Nephron (organoid): ENCODE data around the gene CTNND2.

Experiments used
- H3K27ac Mint-ChIP-seq, 3 experiments: 2 replicates each; pipeline ENCODE4 v1.8.0; 2020; ENCODE audit warnings: mixed read lengths in 3 of 3, mild to moderate bottlenecking in 2 of 3, moderate library complexity in 1 of 3
- H3K27me3 Mint-ChIP-seq: 2 replicates; pipeline ENCODE4 v1.8.0; 2021; ENCODE audit warnings: low read depth, mild to moderate bottlenecking, moderate library complexity, mixed read lengths
- H3K36me3 Mint-ChIP-seq: 2 replicates; pipeline ENCODE4 v1.8.0; 2020; ENCODE audit warnings: low read depth, mixed read lengths
- H3K4me1 Mint-ChIP-seq: 2 replicates; pipeline ENCODE4 v1.8.0; 2020; ENCODE audit warnings: mixed read lengths
- H3K4me3 Mint-ChIP-seq, 3 experiments: 2 replicates each; pipeline ENCODE4 v1.8.0; 2020; ENCODE audit warnings: mild to moderate bottlenecking in 3 of 3, mixed read lengths in 3 of 3, moderate library complexity in 2 of 3
- H3K9me3 Mint-ChIP-seq: 2 replicates; pipeline ENCODE4 v1.8.0; 2020; ENCODE audit warnings: mixed read lengths
- TF ChIP-seq, protein P1 (sequence below), 3 experiments: fragments of 200-600 bp; sonication (generic); IDR thresholded peaks; one replicate each; pipeline ENCODE4 v1.5.0; 2021; ENCODE audit warnings: antibody characterized with exemption in 3 of 3; ENCODE audit not compliant: unreplicated experiment in 3 of 3

The CTNND2 gene

GRCh38 chr5:11563822-11564221 lies 340.4 kb downstream of the CTNND2 start:
- TF ChIP-seq, protein P1, sequence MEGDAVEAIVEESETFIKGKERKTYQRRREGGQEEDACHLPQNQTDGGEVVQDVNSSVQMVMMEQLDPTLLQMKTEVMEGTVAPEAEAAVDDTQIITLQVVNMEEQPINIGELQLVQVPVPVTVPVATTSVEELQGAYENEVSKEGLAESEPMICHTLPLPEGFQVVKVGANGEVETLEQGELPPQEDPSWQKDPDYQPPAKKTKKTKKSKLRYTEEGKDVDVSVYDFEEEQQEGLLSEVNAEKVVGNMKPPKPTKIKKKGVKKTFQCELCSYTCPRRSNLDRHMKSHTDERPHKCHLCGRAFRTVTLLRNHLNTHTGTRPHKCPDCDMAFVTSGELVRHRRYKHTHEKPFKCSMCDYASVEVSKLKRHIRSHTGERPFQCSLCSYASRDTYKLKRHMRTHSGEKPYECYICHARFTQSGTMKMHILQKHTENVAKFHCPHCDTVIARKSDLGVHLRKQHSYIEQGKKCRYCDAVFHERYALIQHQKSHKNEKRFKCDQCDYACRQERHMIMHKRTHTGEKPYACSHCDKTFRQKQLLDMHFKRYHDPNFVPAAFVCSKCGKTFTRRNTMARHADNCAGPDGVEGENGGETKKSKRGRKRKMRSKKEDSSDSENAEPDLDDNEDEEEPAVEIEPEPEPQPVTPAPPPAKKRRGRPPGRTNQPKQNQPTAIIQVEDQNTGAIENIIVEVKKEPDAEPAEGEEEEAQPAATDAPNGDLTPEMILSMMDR (IDR thresholded peaks at IDR 0.05; ENCODE audit: unreplicated experiment in 3 of 3): no peak
- Mint-ChIP-seq H3K36me3 (no peaks in the 10 kb centered on the region), H3K4me1 (no peaks in the 10 kb centered on the region), H3K4me3 (no peak overlapping the region), H3K9me3 (no peaks in the 10 kb centered on the region), H3K27ac (no peak overlapping the region), H3K27me3 (no peaks in the 10 kb centered on the region)

DNA sequence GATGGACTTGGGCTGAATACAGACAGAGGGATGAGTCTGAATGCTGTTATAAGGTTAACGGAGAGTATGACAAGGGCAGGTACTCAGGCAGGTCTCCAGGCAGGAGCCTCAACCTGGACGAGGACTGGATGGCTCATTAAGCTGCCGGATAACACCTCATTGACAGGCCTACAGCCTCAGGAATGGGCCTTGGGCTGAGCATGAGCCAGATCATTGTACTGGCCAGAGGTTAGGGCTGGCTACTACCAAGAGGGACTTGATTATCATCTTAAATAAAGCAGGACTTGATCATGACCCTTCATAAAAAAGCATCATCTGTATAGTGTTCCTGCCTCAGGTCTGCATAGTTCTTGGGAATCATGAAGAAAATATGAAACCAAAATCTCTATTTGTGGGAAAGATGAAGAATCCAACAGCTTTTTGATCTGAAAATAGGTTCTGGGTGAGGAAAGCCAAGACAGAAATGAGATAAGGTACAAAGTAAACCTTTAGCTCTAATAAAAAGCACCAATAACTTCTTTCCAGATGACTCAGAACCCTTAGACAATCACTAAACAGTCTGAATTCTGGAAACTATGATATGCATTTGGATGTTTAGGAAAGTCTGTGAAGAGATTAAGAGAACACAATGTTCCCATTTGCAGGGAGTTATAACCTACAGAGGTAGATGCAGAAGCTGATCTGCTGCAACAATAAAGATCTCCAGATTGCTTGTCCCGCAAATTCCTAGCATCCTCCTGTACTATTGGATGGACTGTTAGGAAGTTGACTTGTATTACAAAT lies 343.1 kb downstream of the CTNND2 start:
- H3K36me3 Mint-ChIP-seq: no peaks in the 10 kb centered on the region
- H3K4me3 Mint-ChIP-seq: no peak overlapping the region
- no peaks in the 10 kb centered on the region for H3K27me3 Mint-ChIP-seq
- no peak overlapping the region for H3K27ac Mint-ChIP-seq
- TF ChIP-seq, protein P1 (IDR thresholded peaks at IDR 0.05; ENCODE audit: unreplicated experiment in 3 of 3): no peak
- no peaks in the 10 kb centered on the region for H3K9me3 Mint-ChIP-seq
- H3K4me1 Mint-ChIP-seq: no peaks in the 10 kb centered on the region

DNA sequence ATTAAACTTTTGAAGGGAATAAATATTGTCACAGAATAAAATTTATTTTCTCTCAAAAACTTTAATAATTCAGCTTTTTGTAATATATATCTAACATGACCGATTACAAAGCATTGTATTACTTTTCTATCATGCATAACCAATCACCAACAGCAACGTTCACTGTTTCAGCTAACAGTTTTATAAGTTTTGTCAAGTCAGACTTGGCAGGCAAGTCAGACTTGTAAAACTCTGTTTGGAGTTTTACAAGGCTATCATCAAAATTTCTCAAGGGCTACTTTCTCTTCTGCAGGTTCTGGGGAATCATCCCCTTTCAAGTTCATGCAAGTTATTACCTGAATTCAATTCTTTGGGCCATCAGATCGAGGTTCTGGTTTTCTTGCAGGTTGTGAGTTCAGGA lies 347.2 kb downstream of the CTNND2 start:
- TF ChIP-seq, protein P1 (IDR thresholded peaks at IDR 0.05; ENCODE audit: unreplicated experiment in 3 of 3): no peak
- Mint-ChIP-seq H3K36me3 (no peaks in the 10 kb centered on the region), H3K27ac (no peak overlapping the region), H3K4me3 (no peak overlapping the region), H3K4me1 (no peaks in the 10 kb centered on the region), H3K9me3 (no peaks in the 10 kb centered on the region), H3K27me3 (no peaks in the 10 kb centered on the region)

- TF ChIP-seq, protein P1 (IDR thresholded peaks at IDR 0.05; ENCODE audit: unreplicated experiment in 3 of 3): no peak
- Mint-ChIP-seq H3K27ac (no peak overlapping the region), H3K27me3 (no peaks in the 10 kb centered on the region), H3K36me3 (no peaks in the 10 kb centered on the region), H3K4me1 (no peaks in the 10 kb centered on the region), H3K9me3 (no peaks in the 10 kb centered on the region), H3K4me3 (no peak overlapping the region)
Measured at GRCh38 chr5:11555171-11555570, 349.1 kb downstream of the CTNND2 start.

GRCh38 chr5:11547730-11548129 lies 356.5 kb downstream of the CTNND2 start:
- Mint-ChIP-seq H3K27ac (no peak overlapping the region), H3K4me3 (no peak overlapping the region), H3K27me3 (no peaks in the 10 kb centered on the region), H3K9me3 (no peaks in the 10 kb centered on the region), H3K36me3 (no peaks in the 10 kb centered on the region), H3K4me1 (no peaks in the 10 kb centered on the region)
- TF ChIP-seq, protein P1 (IDR thresholded peaks at IDR 0.05; ENCODE audit: unreplicated experiment in 3 of 3): no peak

GRCh38 chr5:11547140-11547539 lies 357.1 kb downstream of the CTNND2 start:
- no peaks in the 10 kb centered on the region for H3K9me3 Mint-ChIP-seq
- H3K27ac Mint-ChIP-seq: no peak overlapping the region
- no peaks in the 10 kb centered on the region for H3K36me3 Mint-ChIP-seq
- TF ChIP-seq, protein P1 (IDR thresholded peaks at IDR 0.05; ENCODE audit: unreplicated experiment in 3 of 3): no peak
- no peaks in the 10 kb centered on the region for H3K4me1 Mint-ChIP-seq
- no peak overlapping the region for H3K4me3 Mint-ChIP-seq
- H3K27me3 Mint-ChIP-seq: no peaks in the 10 kb centered on the region
